Measurements from ENCODE around the gene FAF1.

Gene FAF1

GRCh38 chr1:50471967-50472366 lies 488.1 kb downstream of the FAF1 start:
- no peak for DNase-seq

GRCh38 chr1:50462964-50463363 lies 497.1 kb downstream of the FAF1 start:
- DNase-seq: no peak

- no peak for DNase-seq
Measured at GRCh38 chr1:50458507-50458906, 501.6 kb downstream of the FAF1 start.

GRCh38 chr1:50454911-50455310 lies 505.2 kb downstream of the FAF1 start:
- DNase-seq: no peak

- no peak for DNase-seq
Measured at GRCh38 chr1:50453266-50453665, 506.8 kb downstream of the FAF1 start.

- no peak for DNase-seq
Measured at GRCh38 chr1:50452700-50453099, 507.4 kb downstream of the FAF1 start.

- no peak for DNase-seq
Measured at GRCh38 chr1:50450861-50451653, 509.0 kb downstream of the FAF1 start.

GRCh38 chr1:50447961-50448360 lies 512.1 kb downstream of the FAF1 start:
- DNase-seq: no peak

- DNase-seq: no peak
Measured at GRCh38 chr1:50441183-50441582, 518.9 kb downstream of the FAF1 start.

- DNase-seq: no peak
Measured at GRCh38 chr1:50438945-50439344, 521.1 kb downstream of the FAF1 start.

GRCh38 chr1:50436489-50436888 lies 523.6 kb downstream of the FAF1 start:
- DNase-seq: no peak

- DNase-seq: no peak
Measured at GRCh38 chr1:50430010-50430405, 530.1 kb downstream of the FAF1 start.

GRCh38 chr1:50427818-50428779 lies 532.0 kb downstream of the FAF1 start:
- no peak for DNase-seq

- no peak for DNase-seq
Measured at GRCh38 chr1:50427086-50427817, 532.8 kb downstream of the FAF1 start.

- no peak for DNase-seq
Measured at GRCh38 chr1:50426702-50427085, 533.4 kb downstream of the FAF1 start.

GRCh38 chr1:50426108-50426700 lies 533.9 kb downstream of the FAF1 start:
- DNase-seq: no peak

- DNase-seq: no peak
Measured at GRCh38 chr1:50425376-50426107, 534.5 kb downstream of the FAF1 start.

GRCh38 chr1:50424884-50425375 lies 535.1 kb downstream of the FAF1 start:
- no peak for DNase-seq

GRCh38 chr1:50424045-50424883 lies 535.8 kb downstream of the FAF1 start:
- no peak for DNase-seq

GRCh38 chr1:50423670-50424000 lies 536.4 kb downstream of the FAF1 start:
- no peak for DNase-seq

Measured in T1000 (cell line).